H9 (cell line): ENCODE measurements around the gene TRUB2. TPM values are rescaled to one million over a fixed set of nuclear protein-coding genes. Genes with fewer than 3 reads are reported as not detected.

Experiments
- DNase-seq: peaks from one replicate; pipeline ENCODE4 v3.0.0-alpha.2; 2017
- H2AFZ ChIP-seq: one replicate; pipeline ENCODE4 v1.6.1; 2013; ENCODE audit warnings: mild to moderate bottlenecking, low read length, control low read depth, moderate library complexity
- H2AK5ac ChIP-seq: 2 replicates; pipeline ENCODE4 v1.6.1; 2013; ENCODE audit warnings: low read length, control low read depth, mixed read lengths; ENCODE audit not compliant: insufficient read length
- H2BK120ac ChIP-seq: one replicate; pipeline ENCODE4 v1.6.1; 2013; ENCODE audit warnings: low read depth, mild to moderate bottlenecking, low read length, control low read depth, inconsistent platforms; ENCODE audit not compliant: poor library complexity, severe bottlenecking
- H2BK12ac ChIP-seq: 2 replicates; pipeline ENCODE4 v1.6.1; 2013; ENCODE audit warnings: low read length, control low read depth, mixed read lengths, low read depth; ENCODE audit not compliant: insufficient read length
- H2BK15ac ChIP-seq: 2 replicates; pipeline ENCODE4 v1.6.1; 2013; ENCODE audit warnings: low read depth, low read length, control low read depth
- H2BK20ac ChIP-seq: one replicate; pipeline ENCODE4 v1.6.1; 2013; ENCODE audit warnings: low read depth, mild to moderate bottlenecking, low read length, control low read depth, inconsistent platforms; ENCODE audit not compliant: poor library complexity, severe bottlenecking
- H2BK5ac ChIP-seq: 2 replicates; pipeline ENCODE4 v1.6.1; 2013; ENCODE audit warnings: low read length, control low read depth, mixed read lengths; ENCODE audit not compliant: insufficient read length
- H3K14ac ChIP-seq: 2 replicates; pipeline ENCODE4 v1.6.1; 2013; ENCODE audit warnings: low read length, control low read depth; ENCODE audit not compliant: insufficient read depth
- H3K18ac ChIP-seq: 2 replicates; pipeline ENCODE4 v1.6.1; 2013; ENCODE audit warnings: low read depth, mild to moderate bottlenecking, mixed read lengths, low read length, control low read depth; ENCODE audit not compliant: insufficient read length
- H3K23ac ChIP-seq: 2 replicates; pipeline ENCODE4 v1.6.1; 2013; ENCODE audit warnings: low read length, control low read depth, mixed read lengths, low read depth; ENCODE audit not compliant: insufficient read length
- H3K23me2 ChIP-seq: 2 replicates; pipeline ENCODE4 v1.6.1; 2013; ENCODE audit warnings: low read depth, mild to moderate bottlenecking, mixed read lengths, low read length, control low read depth; ENCODE audit not compliant: insufficient read length, poor library complexity, severe bottlenecking
- H3K27ac ChIP-seq: 2 replicates; pipeline ENCODE4 v1.5.1; 2013; ENCODE audit warnings: low read length, control low read depth, mixed read lengths, low read depth; ENCODE audit not compliant: insufficient read length
- H3K27me3 ChIP-seq: 2 replicates; pipeline ENCODE4 v1.6.1; 2013; ENCODE audit warnings: low read length, control low read depth, inconsistent platforms; ENCODE audit not compliant: insufficient read depth
- H3K4ac ChIP-seq: 2 replicates; pipeline ENCODE4 v1.6.1; 2013; ENCODE audit warnings: low read depth, mild to moderate bottlenecking, control low read depth, inconsistent platforms, low read length, moderate library complexity
- H3K4me1 ChIP-seq: 2 replicates; pipeline ENCODE4 v1.6.1; 2013; ENCODE audit warnings: low read length, control low read depth, inconsistent platforms; ENCODE audit not compliant: insufficient read depth
- H3K4me2 ChIP-seq: 2 replicates; pipeline ENCODE4 v1.6.1; 2013; ENCODE audit warnings: low read length, control low read depth, mixed read lengths; ENCODE audit not compliant: insufficient read length, insufficient read depth
- H3K56ac ChIP-seq: 2 replicates; pipeline ENCODE4 v1.6.1; 2013; ENCODE audit warnings: low read depth, mild to moderate bottlenecking, mixed read lengths, low read length, control low read depth; ENCODE audit not compliant: insufficient read length
- H3K79me1 ChIP-seq: 2 replicates; pipeline ENCODE4 v1.6.1; 2013; ENCODE audit warnings: low read depth, mild to moderate bottlenecking, moderate library complexity, low read length, control low read depth, inconsistent platforms; ENCODE audit not compliant: insufficient read depth, poor library complexity, severe bottlenecking
- H3K79me2 ChIP-seq: 2 replicates; pipeline ENCODE4 v1.6.1; 2013; ENCODE audit warnings: low read length, control low read depth, inconsistent platforms; ENCODE audit not compliant: insufficient read depth
- H3K9ac ChIP-seq: 2 replicates; pipeline ENCODE4 v1.6.1; 2013; ENCODE audit warnings: low read length, control low read depth, mixed read lengths; ENCODE audit not compliant: insufficient read length; ENCODE audit errors: extremely low read depth
- H3K9me3 ChIP-seq: one replicate; pipeline ENCODE4 v1.6.1; 2013; ENCODE audit warnings: low read depth, low read length, inconsistent platforms; ENCODE audit not compliant: control insufficient read depth
- H3T11ph ChIP-seq: one replicate; pipeline ENCODE4 v1.6.1; 2013; ENCODE audit warnings: mild to moderate bottlenecking, low read length, control low read depth, inconsistent platforms
- H4K20me1 ChIP-seq: one replicate; pipeline ENCODE4 v1.6.1; 2013; ENCODE audit not compliant: control insufficient read depth, insufficient read length, insufficient read depth
- H4K5ac ChIP-seq: 2 replicates; pipeline ENCODE4 v1.6.1; 2013; ENCODE audit warnings: low read depth, mild to moderate bottlenecking, mixed read lengths, low read length, control low read depth; ENCODE audit not compliant: insufficient read length
- H4K8ac ChIP-seq: replicated peaks from 2 replicates; pipeline ENCODE4 v1.6.1; 2013; ENCODE audit warnings: low read length, control low read depth, mixed read lengths, low read depth; ENCODE audit not compliant: insufficient read length
- H4K91ac ChIP-seq: 2 replicates; pipeline ENCODE4 v1.6.1; 2013; ENCODE audit warnings: low read depth, mild to moderate bottlenecking, moderate library complexity, mixed read lengths, low read length, control low read depth; ENCODE audit not compliant: insufficient read length
- H3K27ac Mint-ChIP-seq, 3 experiments: 2 replicates in 2 of 3; 3 replicates in 1 of 3; pipeline ENCODE4 v1.8.0; 2020 to 2021; ENCODE audit warnings: mixed read lengths in 3 of 3, mild to moderate bottlenecking in 1 of 3, moderate library complexity in 1 of 3
- H3K27me3 Mint-ChIP-seq: 2 replicates; pipeline ENCODE4 v1.8.0; 2021; ENCODE audit warnings: low read depth, mild to moderate bottlenecking, moderate library complexity, mixed read lengths
- H3K36me3 Mint-ChIP-seq, 3 experiments: 2 replicates in 2 of 3; 3 replicates in 1 of 3; pipeline ENCODE4 v1.8.0; 2020 to 2021; ENCODE audit warnings: low read depth in 3 of 3, mixed read lengths in 3 of 3; ENCODE audit not compliant: insufficient read depth in 1 of 3
- H3K4me1 Mint-ChIP-seq, 2 experiments: 2 replicates each; pipeline ENCODE4 v1.8.0; 2020; ENCODE audit warnings: mixed read lengths in 2 of 2
- H3K4me3 Mint-ChIP-seq, 2 experiments: 2 replicates in 1 of 2; 3 replicates in 1 of 2; pipeline ENCODE4 v1.8.0; 2020 to 2021; ENCODE audit warnings: mild to moderate bottlenecking in 2 of 2, mixed read lengths in 2 of 2, moderate library complexity in 1 of 2
- H3K9me3 Mint-ChIP-seq, 2 experiments: 2 replicates in 1 of 2; 3 replicates in 1 of 2; pipeline ENCODE4 v1.8.0; 2020; ENCODE audit warnings: mild to moderate bottlenecking in 2 of 2, mixed read lengths in 2 of 2, moderate library complexity in 1 of 2
- CTCF ChIP-seq: fragments of 200-600 bp; sonication (generic); conservative IDR thresholded peaks from 3 replicates; pipeline ENCODE4 v1.8.0; 2021; ENCODE audit warnings: antibody characterized with exemption, mild to moderate bottlenecking
- WGBS: extraction: QIAGEN DNeasy Blood & Tissue Kit; methylation state at CpG from one replicate; pipeline ENCODE4 v1.1.7; 2013; ENCODE audit warnings: missing lambda C conversion rate, low lambda C conversion rate, mixed read lengths; ENCODE audit not compliant: insufficient read length; ENCODE audit errors: extremely low coverage; 5-methylcytosine and 5-hydroxymethylcytosine counted together
- total RNA-seq: library from RNA; stranded (reverse); gene quantifications from 2 replicates; pipeline ENCODE4 v1.2.1, GENCODE V29; 2021

The TRUB2 gene
- total RNA-seq, 1 experiment from 2014 or later: 38.3 TPM

DNA sequence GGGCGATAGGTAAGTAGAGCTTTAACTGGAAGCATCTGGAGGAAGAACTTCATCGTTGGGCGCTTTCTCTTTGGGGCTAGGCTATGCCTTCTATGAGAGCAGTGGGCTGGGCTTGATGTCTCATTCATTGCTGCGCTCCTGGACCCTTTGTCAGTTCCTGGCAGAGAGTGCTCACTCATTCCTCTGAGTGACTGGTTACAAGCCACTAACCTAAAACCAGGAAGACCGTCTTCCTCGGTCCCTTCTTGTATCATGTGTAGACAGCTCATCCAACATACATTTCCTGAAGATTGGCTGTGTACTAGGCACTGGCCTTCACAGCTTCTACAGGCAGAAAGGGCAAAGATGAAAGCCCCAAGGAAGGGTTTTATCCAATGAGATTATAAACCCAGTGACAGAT is 39.7 kb downstream of the TRUB2 start:
- H3K27me3 Mint-ChIP-seq: no peaks in the 10 kb centered on the region
- Histone ChIP-seq H3K18ac (no peak overlapping the region), H3K9ac (no peak overlapping the region), H4K5ac (no peak overlapping the region), H3K23ac (no peak overlapping the region), H2BK120ac (no peak overlapping the region), H3K4me2 (no peak overlapping the region), H3K23me2 (no peaks in the 10 kb centered on the region), H4K8ac (no peak overlapping the region), H3K4me1 (no peaks in the 10 kb centered on the region), H3K14ac (no peak overlapping the region), H2AFZ (no peak overlapping the region), H4K20me1 (no peaks in the 10 kb centered on the region), H2BK15ac (no peak overlapping the region), H3K79me1 (no peaks in the 10 kb centered on the region), H3K27me3 (no peaks in the 10 kb centered on the region), H3K9me3 (no peaks in the 10 kb centered on the region), H2BK12ac (no peak overlapping the region), H3K27ac (no peak overlapping the region), H3T11ph (no peak overlapping the region), H3K79me2 (no peaks in the 10 kb centered on the region), H2AK5ac (no peak overlapping the region), H3K4ac (no peak overlapping the region), H2BK20ac (no peak overlapping the region), H4K91ac (no peak overlapping the region), H3K56ac (no peak overlapping the region), H2BK5ac (no peak overlapping the region)
- peaks cover 4 to 12% (median 5%) of the 10 kb centered on the region in 3 experiments; a peak in 6 of 7 replicates for H3K36me3 Mint-ChIP-seq
- H3K27ac Mint-ChIP-seq: no peak overlapping the region
- no CpG with 5 or more reads among the region's 6 CpGs for whole genome bisulfite sequencing
- H3K4me1 Mint-ChIP-seq: peaks cover 1 to 2% of the 10 kb centered on the region in 2 experiments; a peak in 3 of 4 replicates
- DNase-seq: no peak
- H3K9me3 Mint-ChIP-seq: no peaks in the 10 kb centered on the region
- TF ChIP-seq CTCF: no peak
- H3K4me3 Mint-ChIP-seq: no peak overlapping the region
